ENCODE measurements around the gene ZMIZ1.

Gene ZMIZ1

GRCh38 chr10:79224263-79224949, 155.6 kb downstream of the ZMIZ1 start:
- DNase-seq (ENCODE audit: extremely low read depth in 1 of 2, low read depth in 1 of 2) = no peak

- DNase-seq (ENCODE audit: extremely low read depth in 1 of 2, low read depth in 1 of 2) = no peak
Observed at GRCh38 chr10:79224992-79225391, 156.2 kb downstream of the ZMIZ1 start.

GRCh38 chr10:79226391-79227245, 157.9 kb downstream of the ZMIZ1 start:
- DNase-seq (ENCODE audit: extremely low read depth in 1 of 2, low read depth in 1 of 2) = no peak

GRCh38 chr10:79229071-79229541, 160.3 kb downstream of the ZMIZ1 start:
- no peak for DNase-seq (ENCODE audit: extremely low read depth in 1 of 2, low read depth in 1 of 2)

GRCh38 chr10:79229830-79230327, 161.1 kb downstream of the ZMIZ1 start:
- no peak for DNase-seq (ENCODE audit: extremely low read depth in 1 of 2, low read depth in 1 of 2)

GRCh38 chr10:79230328-79230830, 161.6 kb downstream of the ZMIZ1 start:
- DNase-seq (ENCODE audit: extremely low read depth in 1 of 2, low read depth in 1 of 2) = no peak

GRCh38 chr10:79230850-79231249, 162.1 kb downstream of the ZMIZ1 start:
- no peak for DNase-seq (ENCODE audit: extremely low read depth in 1 of 2, low read depth in 1 of 2)

GRCh38 chr10:79231908-79232307, 163.1 kb downstream of the ZMIZ1 start:
- DNase-seq (ENCODE audit: extremely low read depth in 1 of 2, low read depth in 1 of 2) = no peak

- no peak for DNase-seq (ENCODE audit: extremely low read depth in 1 of 2, low read depth in 1 of 2)
Observed at GRCh38 chr10:79232864-79233263, 164.1 kb downstream of the ZMIZ1 start.

- DNase-seq (ENCODE audit: extremely low read depth in 1 of 2, low read depth in 1 of 2) = no peak
Observed at GRCh38 chr10:79234391-79235315, 165.9 kb downstream of the ZMIZ1 start.

- no peak for DNase-seq (ENCODE audit: extremely low read depth in 1 of 2, low read depth in 1 of 2)
Observed at GRCh38 chr10:79235765-79236432, 167.1 kb downstream of the ZMIZ1 start.

- DNase-seq (ENCODE audit: extremely low read depth in 1 of 2, low read depth in 1 of 2) = no peak
Observed at GRCh38 chr10:79236433-79236765, 167.6 kb downstream of the ZMIZ1 start.

GRCh38 chr10:79237454-79238157, 168.8 kb downstream of the ZMIZ1 start:
- DNase-seq (ENCODE audit: extremely low read depth in 1 of 2, low read depth in 1 of 2) = no peak

- DNase-seq (ENCODE audit: extremely low read depth in 1 of 2, low read depth in 1 of 2) = no peak
Observed at GRCh38 chr10:79238158-79238520, 169.4 kb downstream of the ZMIZ1 start.

GRCh38 chr10:79238606-79239005, 169.8 kb downstream of the ZMIZ1 start:
- DNase-seq (ENCODE audit: extremely low read depth in 1 of 2, low read depth in 1 of 2) = no peak

- DNase-seq (ENCODE audit: extremely low read depth in 1 of 2, low read depth in 1 of 2) = no peak
Observed at GRCh38 chr10:79239275-79239779, 170.6 kb downstream of the ZMIZ1 start.

GRCh38 chr10:79239924-79240581, 171.3 kb downstream of the ZMIZ1 start:
- DNase-seq (ENCODE audit: extremely low read depth in 1 of 2, low read depth in 1 of 2) = no peak

GRCh38 chr10:79241629-79241989, 172.8 kb downstream of the ZMIZ1 start:
- DNase-seq (ENCODE audit: extremely low read depth in 1 of 2, low read depth in 1 of 2) = no peak

GRCh38 chr10:79241990-79242619, 173.3 kb downstream of the ZMIZ1 start:
- no peak for DNase-seq (ENCODE audit: extremely low read depth in 1 of 2, low read depth in 1 of 2)
